HG03342 (cell line): Measurements from ENCODE around the gene PARN.
A peak's percentile ranks its signal among the peaks of the same experiment; 100 is the strongest.
"Not testable (repeated sequence)": the region's sequence is repeated elsewhere in the genome, so short reads cannot be mapped to it uniquely, and the experiment has no call there.

Experiments
- ATAC-seq: cut with Tn5 transposase; IDR thresholded peaks from one replicate; pipeline ENCODE4 v1.9.1; 2021; ENCODE audit warnings: mild to moderate bottlenecking, moderate library complexity; ENCODE audit not compliant: unreplicated experiment

PARN gene

DNA sequence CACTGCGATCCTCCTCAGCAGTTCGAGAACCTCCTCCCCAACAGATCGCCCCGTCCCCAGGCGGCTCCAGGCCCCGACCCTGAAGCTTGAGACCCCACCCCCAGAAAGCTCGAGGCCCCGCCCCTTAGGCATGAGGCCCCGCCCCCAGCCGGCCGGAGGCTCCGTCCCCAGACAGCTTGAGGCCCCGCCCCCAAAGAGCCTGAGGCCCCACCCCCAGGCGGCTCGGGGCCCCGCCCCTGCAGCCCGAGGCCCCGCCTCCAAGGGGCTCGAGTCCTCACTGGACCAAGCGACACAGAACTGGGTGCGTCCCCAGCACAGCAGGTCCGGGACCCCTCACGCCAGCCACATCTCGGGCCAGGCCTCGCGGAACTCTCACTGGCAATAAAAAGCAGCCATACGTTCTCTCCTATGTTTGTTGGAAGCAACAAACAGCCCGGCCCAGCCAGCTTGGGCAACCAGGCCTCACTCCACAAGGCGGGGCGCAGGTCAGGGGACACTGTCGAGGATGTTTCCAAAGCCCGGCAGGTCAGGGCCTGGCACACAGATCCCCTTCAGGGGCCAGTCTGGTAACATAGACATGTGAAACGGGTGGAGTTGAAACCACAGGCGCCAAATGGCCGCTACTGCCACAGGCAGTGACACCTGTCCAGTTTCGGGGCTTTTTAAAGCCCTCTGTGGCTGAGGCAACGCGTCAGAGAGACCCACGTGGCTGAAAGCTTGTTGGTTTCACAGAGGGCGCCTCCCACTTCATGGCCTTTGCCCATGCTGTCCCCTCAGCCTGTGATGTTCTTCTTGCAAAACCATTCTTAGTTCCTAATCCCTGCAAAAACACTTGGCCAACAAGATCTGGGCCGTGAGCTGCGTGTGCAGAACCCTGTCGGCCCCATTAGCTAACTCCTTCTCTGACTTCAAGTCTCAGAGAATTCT is 224.2 kb downstream of the PARN start:
- ATAC-seq = peak; percentile 86

DNA sequence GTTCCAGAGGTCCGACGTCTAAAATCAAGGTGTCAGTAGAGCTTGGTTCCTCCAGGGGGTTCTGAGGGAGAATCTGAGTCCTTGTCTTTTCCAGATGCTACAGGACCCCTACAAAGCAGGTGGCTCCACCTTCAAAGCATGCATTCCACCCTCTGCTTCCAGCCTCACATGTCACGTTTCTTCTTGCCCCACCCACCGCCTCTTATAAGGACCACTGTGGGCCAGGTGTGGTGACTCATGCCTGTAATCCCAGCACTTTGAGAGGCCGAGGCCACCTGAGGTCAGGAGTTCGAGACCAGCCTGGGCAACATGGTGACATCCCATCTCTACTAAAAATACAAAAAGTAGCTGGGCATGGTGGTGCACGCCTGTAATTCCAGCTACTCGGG is 227.1 kb downstream of the PARN start:
- ATAC-seq = not testable (repeated sequence)

DNA sequence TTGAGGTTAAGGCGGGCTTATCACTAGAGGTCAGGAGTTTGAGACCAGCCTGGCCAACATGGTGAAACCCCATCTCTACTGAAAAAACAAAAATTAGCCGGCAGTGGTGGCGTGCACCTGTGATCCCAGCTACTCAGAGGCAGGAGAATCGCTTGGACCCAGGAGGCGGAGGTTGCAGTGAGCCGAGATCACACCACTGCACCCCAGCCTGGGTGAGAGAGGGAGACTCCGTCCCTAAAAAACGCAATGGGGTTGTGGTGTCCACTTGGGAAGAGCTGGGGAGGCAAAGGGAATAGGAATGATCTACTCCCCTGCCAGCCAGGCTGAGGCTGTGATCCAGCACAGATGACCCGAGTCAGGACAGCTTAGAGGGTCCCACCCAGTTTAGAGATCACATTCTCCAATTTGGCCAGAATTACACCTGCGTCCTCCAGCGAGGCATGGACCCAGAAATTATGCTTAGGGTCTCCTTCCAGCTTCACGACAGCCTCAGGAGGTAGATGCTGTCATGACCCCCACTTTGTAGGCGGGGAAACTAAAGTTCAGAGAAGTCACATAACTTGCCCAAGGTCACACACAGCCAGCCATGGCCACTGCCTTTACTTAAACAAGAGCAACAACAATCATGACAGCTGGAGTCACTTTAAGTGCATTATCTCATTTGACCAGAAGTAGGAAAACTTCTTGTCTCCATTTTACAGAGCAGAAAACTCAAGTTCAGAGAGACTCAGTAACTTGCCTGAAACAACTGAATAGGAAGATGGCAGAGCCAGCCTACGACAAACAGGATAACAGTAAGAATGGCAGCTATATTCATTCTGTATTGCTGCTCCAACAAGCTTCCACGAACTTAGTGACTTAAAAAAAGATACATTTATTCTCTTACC is 227.7 kb downstream of the PARN start:
- ATAC-seq = not testable (repeated sequence)

DNA sequence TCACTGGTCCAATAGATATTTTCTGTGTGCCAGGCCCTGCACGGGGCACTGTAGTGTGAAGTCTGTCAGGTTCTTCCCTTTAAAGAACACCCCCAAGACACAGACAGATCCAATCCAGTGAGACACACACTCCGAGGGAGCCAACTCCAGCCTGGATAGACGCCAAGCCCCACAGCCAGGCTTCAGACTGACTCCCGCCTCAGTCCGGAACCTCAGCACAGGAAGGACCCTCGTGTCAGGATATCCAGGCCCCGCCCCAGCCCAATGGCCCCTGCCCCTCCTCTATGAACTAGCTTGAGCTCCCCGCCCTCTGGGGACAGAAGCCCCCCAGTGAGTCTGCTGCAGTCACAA is 228.4 kb downstream of the PARN start:
- ATAC-seq = not testable (repeated sequence)

DNA sequence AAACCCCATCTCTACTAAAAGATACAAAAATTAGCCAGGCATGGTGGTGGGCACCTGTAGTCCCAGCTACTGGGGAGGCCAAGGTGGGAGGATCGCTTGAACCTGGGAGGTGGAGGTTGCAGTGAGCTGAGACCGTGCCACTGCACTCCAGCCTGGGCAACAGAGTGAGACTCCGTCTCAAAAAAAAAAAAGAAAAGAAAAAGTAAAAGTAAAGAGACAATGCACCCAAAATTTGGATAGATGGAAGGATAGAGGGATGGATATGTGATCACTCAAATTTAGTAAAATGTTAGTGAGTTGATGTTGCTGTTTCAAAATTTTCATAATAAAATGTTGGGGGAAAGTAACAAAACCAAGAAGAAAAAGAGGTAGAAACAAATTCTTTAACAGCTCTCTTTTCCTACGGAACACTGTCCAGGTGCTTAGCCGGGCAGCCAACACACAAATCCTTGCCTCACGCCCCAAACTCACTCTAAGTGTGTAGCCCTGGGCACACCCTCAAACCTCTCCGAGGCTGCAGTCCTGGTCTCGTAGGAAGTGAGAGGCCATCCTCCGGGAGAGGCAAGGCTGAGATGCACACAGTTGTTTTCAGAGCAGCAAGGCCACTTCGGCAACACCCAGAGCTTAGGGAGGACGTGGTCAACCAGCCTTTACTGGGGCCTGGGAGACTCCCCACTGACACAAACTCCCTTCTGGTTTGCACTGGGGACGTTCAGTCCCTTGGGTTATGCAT is 228.9 kb downstream of the PARN start:
- not testable (repeated sequence) for ATAC-seq

DNA sequence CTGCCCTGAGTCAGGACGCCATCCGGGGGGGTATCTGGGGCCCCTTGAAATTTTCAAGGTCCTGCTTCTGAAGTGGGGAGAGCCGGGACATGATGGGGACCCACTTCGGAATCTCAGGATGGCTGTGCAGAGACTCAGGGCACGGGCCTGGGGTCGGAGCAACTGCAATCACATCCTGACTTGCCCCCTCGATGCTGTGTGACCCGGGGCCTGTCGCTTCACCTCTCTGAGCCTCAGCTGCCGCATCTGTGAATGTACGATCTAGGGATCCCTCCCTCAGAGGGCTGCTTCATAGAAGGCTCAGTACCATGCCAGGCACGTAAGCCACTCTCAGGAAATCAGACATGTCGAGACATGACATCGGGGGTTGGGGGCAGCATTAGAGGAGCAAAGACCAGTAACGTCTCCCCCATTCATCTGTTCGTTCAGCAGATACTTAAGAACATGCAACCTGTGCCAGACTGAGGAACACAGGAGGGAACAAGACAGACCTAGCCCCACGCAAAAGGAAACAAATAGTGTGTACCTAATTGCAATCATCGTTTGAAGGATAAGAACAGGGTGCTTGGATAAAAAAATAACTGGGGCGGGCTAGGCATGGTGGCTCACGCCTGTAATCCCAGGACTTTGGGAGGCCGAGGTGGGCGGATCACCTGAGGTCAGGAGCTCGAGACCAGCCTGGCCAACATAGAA is 229.6 kb downstream of the PARN start:
- ATAC-seq = no peak

DNA sequence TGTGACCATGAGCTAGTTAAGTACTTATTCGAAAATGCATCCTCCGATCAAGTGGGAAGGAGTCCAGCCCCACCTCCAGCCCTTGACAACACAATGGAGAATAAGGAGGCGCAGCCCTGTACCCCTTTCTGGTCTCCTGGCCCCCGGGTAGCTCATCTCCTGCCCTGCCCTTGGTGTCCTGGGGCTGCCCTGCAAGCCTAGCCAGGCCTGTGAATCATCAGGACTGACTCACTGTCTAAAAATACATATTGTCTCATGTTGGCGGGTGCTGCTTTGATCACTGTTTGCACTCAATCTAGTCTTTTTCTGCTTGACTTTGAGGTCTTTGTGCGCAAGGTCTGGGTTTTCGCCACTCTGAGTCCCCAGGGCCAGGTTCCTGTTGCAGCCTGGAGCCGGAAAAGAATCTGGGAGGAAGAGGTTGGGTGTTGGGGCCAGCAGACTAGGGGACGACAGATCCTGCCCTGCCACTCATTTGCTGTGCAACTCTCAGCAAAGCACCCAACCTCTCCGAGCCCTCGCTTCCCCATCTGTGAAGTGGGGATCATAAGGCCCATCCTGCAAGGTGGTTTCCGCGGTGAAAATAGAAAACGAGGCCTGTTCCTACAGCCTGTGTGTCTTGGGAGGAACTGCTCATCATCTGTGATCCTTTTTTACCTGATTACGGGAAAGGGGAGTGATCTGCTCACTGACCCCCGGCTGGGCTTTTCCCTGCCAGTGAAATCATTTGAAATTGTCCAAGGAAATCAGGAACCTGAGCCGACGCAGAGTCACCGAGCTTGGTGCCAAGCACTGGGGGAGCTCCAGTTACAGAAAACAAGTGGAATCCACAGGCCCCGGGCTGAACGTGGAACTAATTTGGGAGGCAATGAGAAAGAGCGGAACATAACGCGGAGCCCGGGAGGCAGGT is 230.4 kb downstream of the PARN start:
- ATAC-seq = peak; percentile 56

DNA sequence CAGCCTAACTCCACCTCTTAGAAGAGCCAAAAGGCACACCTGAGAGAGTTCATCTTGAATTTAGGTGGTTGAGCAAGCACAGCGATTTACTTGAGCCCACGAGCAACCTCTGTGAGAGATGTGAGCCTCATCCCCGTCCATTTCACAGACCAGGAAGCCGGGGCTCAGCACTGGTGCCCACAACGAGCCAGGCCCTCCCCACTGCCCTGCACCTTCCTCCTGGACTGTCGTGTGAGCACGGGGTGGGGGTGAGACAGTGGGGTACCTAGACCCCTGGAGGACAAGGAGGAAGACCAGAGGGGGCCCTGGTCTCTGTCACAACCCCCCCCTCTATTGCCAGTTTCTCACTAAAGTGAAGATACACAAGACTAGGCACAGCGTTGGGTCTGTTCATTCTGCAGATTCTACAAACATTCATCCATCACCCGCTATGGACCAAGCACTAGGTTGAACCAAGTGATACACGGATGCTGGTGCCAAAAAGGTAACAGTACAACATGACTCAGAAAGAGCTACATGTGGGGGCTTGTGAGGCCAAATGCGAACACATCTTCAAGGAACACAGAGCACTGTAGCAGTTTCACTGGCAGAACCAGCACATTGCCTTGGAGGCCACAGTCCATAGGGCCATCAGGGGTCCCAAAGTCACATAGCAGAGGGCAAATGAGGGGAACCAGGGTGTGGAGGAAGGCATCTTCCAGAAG is 231.9 kb downstream of the PARN start:
- ATAC-seq = no peak

DNA sequence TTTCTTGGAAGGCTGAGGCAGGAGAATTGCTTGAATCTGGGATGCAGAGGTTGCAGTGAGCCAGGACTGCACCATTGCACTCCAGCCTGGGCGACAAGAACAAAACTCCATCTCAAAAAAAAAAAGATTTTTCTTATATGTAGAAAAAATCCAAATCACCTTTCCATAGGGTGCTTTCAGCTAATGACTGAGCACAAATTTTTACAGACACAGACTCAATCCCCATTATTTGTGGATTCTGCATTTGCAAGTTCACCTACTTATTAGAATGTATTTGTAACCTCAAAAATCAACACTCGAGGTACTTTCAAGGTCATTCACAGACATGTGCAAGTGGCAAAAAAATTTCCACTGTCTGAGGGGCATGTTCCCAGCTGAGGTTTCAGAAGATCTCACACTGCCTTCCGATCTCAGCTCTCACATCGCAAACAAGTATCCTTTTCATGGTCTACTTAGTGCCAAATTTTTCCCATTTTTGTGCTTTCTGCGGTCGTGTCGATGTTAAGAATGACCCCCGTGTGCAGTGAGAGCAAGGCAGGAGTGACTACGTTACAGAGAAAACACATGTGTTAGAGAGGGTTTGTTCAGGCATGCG is 234.3 kb downstream of the PARN start:
- not testable (repeated sequence) for ATAC-seq

DNA sequence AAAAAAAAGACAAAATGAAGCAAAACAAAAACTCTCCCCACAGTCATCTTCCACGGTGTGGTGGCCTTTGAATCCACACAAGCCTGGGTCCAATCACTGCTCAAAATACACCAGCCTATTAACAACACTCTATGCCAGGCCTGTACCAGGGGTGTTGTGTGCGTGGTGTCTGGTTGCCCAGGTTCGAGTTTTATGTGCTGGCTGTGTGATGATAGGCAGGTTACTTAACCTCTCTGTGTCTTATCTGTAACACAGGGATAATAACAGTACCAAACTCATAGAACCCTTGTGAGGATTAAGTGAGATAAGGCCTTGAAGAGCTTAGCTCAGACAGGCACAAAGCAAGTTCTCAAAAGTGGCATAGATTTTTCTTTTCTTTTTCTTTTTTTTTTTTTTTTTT is 235.2 kb downstream of the PARN start:
- no peak for ATAC-seq

DNA sequence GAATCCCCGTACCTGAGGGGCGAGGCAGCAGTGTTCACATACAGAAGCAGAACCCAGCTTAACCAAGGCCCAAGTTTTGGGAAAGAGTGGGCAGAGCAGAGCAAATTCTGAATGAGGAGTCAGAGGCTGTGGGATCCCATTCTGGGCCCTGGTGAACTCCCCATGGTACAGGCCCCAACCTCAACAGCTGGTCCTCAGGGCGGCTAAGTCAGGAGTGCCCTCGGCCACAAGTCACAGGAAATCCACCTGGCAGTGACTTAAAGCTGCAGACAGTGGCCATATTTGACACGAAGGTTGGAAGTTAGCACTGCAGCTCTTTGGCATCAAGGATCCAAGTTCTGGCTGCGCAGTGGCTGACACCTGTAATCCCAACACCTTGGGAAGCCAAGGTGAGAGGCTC is 237.1 kb downstream of the PARN start:
- ATAC-seq = no peak

DNA sequence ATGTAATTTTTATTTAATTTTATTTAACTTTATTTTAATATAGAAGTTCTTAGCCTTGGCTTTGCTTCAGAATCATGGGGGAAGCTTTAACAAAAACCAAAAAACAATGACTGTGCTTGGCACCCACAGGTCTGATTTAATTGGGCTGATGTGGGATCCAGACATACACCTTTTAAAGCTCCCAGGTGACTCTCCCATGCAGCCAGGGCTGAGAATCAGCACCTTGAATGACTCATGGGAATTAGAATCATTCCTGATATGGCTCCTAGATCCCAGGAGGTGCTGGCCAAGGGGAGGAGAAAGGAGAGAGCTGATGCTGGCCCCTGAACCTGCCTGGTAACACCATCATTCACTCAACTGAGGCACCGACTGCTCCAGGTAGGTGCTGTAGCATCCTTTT is 240.7 kb downstream of the PARN start:
- no peak for ATAC-seq

DNA sequence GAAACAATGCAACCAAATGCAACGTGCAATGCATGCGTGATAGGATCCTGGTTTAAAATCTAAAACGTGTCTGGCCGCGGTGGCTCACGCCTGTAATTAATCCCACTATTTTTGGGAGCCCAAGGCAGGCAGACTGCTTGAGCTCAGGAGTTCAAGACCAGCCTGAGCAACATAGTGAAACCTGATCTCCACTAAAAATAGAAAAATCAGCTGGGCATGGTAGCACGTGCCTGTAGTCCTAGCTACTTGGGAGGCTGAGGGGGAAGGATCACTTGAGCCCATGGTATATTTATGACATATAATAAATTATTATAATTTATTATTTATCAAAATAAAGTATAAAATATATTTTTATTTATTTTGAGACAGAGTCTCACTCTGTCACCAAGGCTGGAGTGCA is 241.8 kb downstream of the PARN start:
- ATAC-seq = no peak

DNA sequence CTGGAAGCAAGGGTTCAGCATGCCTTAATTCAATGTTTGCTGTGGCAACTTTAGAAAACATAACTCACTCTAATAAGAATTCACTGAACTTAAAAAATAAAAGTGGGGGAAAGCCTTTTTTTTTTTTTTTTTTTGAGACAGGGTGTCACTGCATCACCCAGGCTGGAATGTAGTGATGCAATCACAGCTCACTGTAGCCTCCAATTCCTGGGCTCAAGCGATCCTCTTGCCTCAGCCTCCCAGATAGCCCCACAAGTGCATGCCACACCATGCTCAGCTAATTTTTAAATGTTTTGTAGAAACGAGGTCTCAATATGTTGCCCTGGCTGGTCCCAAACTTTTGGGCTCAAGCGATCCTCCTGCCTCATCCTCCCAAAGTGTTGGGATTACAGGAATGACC is 243.9 kb downstream of the PARN start:
- no peak for ATAC-seq
